SK-N-MC (cell line): ENCODE data around the gene AJAP1.

ENCODE experiments used
- EZH2 ChIP-seq: fragments of 200-600 bp; sonication (generic); IDR thresholded peaks from one replicate; pipeline ENCODE4 v1.6.1; 2017; ENCODE audit warnings: antibody characterized with exemption
- POLR2AphosphoS5 ChIP-seq: IDR thresholded peaks from 2 replicates; pipeline ENCODE4 v1.6.1; 2012; ENCODE audit warnings: mild to moderate bottlenecking, low read depth, low read length, borderline replicate concordance

GRCh38 chr1:4626061-4626460, 28.3 kb upstream of the AJAP1 start:
- TF ChIP-seq EZH2, result no peak
- TF ChIP-seq POLR2AphosphoS5, result no peak
